HG03439 (cell line): Measurements from ENCODE around the gene ADAM15.

Experiments
- ATAC-seq: cut with Tn5 transposase; IDR thresholded peaks from one replicate; pipeline ENCODE4 v1.9.1; 2021; ENCODE audit warnings: mild to moderate bottlenecking, moderate library complexity; ENCODE audit not compliant: unreplicated experiment

The ADAM15 gene, protein sequence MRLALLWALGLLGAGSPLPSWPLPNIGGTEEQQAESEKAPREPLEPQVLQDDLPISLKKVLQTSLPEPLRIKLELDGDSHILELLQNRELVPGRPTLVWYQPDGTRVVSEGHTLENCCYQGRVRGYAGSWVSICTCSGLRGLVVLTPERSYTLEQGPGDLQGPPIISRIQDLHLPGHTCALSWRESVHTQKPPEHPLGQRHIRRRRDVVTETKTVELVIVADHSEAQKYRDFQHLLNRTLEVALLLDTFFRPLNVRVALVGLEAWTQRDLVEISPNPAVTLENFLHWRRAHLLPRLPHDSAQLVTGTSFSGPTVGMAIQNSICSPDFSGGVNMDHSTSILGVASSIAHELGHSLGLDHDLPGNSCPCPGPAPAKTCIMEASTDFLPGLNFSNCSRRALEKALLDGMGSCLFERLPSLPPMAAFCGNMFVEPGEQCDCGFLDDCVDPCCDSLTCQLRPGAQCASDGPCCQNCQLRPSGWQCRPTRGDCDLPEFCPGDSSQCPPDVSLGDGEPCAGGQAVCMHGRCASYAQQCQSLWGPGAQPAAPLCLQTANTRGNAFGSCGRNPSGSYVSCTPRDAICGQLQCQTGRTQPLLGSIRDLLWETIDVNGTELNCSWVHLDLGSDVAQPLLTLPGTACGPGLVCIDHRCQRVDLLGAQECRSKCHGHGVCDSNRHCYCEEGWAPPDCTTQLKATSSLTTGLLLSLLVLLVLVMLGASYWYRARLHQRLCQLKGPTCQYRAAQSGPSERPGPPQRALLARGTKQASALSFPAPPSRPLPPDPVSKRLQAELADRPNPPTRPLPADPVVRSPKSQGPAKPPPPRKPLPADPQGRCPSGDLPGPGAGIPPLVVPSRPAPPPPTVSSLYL

DNA sequence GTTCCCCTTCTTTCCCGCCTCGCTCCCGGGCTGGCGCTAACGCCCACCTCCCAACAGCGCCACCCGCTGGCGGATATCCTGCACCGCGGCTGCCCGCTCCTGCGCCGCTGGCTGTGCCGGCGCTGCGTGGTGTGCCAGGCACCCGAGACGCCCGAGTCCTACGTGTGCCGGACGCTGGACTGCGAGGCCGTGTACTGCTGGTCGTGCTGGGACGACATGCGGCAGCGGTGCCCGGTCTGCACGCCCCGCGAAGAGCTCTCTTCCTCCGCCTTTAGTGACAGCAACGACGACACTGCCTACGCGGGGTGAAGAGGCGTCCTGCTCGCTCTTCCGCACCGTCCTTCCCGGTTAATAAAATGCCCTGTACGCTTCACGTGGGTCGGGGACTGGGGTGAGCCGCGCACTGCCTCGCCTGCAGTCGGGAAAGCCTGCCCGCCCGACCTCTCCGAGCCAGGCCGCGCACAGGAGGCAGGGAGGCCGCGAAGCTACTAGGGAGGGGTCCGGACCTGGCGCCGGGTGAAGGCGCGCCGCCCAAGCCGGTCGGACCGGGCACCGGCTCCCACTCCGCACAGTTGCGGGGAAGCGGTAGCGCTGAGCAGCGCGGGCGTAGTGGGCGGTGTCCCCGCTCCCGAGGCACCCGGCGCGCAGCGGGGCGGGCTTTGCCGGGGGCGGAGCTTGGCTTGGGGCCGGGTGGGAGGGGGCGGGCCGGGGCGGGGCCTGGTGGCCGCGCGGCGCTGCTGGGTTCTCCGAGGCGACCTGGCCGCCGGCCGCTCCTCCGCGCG is at the start of gene ADAM15:
ADAM15 (plus strand) TSS at position 757 of the 782 bp plus-strand sequence. CDS start 71 bp downstream, outside the sequence.
- ATAC-seq = peak; percentile 66

DNA sequence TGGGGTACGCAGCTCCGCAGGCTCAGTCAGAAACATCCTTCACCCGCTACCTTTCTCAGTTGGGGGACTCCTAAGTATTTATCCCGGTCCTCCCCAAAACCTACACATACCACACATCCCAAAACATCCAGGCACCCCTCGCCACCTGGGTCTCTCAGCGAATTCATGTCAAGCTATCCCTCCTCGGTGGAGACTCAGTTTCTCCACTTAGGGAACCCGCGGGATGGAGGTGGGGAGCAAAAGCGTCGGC is 49.8 kb upstream of the ADAM15 start:
- ATAC-seq = no peak

DNA sequence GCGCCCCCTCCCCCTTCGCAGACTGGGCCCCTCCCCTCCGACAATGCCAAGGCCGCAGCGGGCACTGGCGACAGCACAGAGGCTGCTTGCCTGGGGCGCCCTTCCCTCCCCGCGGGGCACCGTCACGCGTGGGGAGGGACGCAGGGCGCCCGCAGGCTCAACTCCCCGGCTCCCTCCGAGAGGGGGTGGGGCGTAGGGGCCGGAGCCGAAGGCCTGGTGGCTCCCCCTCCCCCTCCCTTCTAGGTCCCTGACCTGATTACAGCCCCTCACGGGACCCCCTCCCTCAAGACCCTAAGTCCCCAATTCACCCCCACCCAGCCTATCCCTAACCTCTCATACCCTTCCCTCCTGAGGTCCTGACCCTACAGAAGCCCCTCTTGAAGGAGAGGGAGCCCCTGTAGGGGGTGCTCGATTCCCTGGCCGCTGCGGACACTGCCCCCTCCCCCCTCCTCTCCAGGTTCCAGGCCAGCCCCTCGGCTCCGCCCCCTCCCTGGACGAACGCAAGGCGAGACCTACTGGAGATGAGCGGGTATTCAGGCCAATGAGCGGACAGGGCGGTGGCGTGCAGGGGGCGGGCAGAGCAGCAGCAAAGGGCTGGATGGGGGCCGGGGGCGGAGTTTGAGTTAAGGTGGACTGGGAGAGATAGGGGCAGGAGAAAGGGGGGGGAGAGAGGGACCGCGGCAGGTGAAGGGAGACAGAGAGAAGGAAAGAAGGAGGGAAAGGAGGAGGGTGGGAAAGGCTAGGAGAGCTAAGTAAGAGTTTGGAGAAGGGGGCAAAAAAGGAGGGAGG is 49.2 kb upstream of the ADAM15 start:
- ATAC-seq = peak; percentile 53

DNA sequence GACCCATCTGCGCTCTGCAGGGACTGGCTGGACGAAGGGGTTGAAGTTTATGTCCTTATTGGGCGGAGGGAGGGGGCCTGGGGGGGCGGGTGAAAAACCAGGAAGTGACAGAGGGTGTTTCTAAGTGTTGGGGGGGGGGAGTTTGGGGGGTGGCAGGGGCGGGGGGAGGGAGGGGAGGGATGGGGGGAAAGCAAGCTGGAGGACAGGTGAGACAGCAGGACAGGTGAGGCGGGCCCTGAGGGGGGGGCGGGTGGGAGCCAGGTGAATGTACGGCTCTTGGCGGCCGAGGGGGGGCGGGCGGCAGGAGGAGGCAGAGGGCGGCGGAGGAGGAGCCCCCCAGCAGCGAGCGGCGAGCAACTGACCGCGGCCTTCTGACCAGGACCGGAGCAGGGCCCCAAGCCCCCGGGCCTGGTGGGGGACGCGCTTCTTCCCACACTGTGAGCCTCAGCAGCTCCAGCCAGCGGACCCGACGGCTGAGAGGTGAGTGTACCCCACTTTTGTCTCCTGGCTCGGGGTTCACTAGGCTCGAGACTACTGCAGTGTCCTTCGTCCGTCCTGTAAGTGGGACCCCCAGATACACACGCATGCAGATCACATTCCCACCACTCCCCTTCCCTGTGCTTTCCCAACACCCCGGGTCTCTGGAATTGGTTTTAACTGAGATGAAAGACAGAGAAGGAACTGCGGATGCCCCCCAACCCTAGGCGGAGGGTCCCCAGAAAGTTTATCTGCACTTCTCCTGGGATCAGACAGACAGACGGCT is 48.5 kb upstream of the ADAM15 start, which contains the start of gene ZBTB7B:
ZBTB7B (plus strand) TSS at position 339 of the 763 bp plus-strand sequence. CDS start 11,859 bp downstream, outside the sequence.
- no peak for ATAC-seq

DNA sequence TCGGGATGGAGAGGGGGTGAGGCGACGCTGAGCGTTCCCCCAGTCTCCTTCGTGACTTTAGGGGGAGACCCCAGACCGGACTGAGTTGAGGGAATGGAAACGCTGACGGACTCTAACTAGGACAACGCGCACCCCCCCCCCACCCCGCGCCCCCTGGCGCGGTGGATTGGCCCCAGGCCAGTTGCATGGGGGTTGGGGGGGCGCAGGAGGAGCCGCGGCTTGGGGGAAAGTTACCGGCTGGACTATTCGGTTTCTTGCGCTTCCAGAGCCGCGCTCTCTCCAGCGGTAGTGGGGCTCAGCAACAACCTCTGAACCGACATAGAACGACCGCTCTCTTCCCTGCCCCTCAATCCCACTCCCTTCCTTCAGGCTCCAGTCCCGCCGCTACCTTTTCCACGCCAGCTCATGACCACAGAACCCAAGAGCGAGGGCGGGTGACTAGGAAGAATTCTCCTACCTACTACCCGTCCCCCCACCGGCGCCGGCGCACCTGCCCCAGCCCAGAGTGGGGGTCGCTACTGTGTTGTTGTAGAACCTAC is 47.8 kb upstream of the ADAM15 start:
- no peak for ATAC-seq

DNA sequence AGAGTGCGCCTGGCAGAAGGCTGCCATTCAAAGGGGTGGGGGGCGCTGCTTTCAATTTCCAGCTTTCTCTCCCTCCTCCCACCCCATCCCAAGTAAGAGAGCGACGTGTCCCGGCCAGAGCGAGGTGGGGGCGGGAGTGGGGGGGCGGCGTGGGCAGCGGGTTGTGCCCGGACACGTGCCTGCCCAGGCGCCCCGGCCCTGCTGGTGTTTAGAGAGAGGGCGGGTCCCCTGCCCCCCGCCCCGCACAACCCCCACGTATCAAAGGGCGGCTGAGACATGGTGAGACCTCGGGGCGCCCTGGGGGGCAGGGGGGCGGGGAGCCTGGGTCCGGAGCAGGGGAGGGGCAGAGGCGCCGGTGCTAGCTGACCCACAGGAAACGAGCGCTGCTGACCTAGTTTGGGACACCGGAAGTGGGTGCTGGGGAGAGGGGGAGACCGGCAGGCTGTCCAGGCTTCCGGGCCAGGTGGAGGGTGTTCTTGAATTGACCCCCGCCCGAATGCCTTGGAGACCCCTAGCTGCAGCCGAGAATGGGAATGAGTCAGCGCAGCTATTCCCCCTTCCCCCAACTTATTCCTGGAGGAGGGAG is 47.3 kb upstream of the ADAM15 start:
- ATAC-seq = no peak

DNA sequence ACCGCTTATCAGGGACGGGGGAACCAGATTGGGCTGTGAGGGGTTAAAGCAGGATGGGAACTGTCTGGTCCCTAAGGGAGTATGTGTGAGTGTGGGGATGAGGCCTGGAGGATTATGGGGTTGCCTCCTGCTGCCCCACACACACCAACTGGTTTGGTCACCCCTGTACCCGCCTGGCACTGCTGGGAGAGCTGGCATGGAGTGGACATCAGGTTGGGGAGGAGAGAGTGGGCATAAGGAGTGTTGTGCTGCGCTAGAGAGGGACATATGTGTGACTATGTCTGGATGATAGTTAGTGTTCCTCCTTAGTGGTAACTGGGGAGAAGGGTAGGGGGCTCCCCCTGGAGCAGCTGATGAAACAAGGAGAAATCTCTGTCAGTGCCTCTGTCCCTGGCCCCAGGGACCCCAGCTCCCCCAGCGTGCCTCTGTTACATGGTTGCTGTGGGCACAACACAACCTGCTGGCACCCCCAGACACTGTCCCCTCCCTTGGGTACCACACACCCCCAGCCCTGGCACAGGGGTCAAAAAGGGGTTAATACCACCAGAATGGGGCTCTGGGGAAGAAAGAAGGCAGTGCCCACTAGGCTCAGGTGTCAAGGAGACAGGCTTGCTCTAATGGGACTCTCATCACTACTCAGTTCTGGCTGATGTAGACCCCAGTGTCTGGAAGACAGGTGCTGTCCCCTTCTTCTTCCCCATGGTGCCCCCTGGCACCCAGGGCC is 46.6 kb upstream of the ADAM15 start:
- no peak for ATAC-seq

DNA sequence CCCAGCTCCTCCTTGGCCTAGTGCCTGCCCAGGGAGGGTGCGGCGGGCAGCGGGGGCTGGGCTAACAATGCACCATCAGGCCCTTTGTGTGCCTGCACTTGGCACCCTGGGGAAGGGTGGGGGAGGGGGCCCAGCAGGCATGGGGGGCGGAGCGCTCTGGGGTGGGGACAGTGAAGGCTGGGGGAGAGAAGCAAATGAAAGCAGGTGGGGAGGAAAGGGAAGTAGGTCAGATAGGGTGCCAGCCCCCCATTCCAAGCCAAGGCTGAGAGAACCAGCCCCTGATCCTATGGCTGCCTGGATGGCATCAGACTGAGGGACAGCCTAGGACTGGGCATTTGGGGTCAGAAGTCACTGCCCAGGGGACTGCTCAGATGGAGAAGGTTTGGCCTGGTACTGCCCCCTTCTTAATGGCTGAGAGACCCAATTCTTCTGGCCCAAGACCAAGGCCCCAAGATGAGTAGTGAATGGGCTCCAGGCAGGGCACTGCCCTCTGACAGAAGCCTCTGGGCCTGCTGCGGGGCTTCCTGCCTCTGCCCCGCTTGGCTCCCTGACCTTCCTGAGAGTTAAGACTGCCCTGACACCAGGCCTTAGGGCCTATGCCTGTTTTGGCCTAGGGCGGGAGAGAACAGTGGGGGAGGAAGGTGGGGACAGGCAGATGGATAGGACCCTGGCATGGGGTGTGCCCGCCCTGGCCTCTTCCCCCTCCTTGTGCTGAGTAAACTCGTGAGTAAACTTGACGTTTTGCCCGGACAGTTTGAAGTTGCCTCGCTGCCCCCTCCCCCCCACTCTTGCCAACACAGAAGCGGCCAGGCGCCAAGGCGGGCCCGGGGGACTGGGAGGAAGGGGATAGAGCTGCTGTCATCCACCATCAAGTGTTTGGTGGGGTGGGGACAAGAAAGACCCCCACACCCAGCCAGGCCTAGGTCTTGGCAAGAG is 45.8 kb upstream of the ADAM15 start:
- no peak for ATAC-seq

DNA sequence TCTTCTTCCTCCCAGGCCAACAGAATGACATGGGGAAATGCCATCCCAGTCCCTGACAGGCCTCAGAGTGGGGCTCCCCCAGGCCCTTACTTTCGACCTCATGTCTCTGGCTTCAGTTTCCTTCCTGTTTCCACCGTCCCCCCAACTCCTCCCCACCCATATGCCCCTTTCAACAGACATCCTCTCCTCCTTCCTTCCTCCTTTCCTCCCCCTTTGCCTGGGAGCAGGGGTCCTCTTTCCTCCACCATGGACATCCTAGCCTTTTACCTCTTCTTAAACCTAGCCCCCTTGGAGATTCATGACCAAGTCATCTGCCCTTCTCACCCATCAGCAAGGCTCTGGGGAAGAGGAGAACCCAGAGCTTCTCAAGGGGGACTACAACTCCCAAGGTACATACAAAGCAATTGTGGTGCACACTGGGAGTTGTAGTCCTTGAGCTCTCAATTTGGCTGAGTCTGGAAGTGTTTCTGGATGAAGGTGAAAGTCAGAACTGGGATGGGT is 44.5 kb upstream of the ADAM15 start:
- ATAC-seq = no peak

DNA sequence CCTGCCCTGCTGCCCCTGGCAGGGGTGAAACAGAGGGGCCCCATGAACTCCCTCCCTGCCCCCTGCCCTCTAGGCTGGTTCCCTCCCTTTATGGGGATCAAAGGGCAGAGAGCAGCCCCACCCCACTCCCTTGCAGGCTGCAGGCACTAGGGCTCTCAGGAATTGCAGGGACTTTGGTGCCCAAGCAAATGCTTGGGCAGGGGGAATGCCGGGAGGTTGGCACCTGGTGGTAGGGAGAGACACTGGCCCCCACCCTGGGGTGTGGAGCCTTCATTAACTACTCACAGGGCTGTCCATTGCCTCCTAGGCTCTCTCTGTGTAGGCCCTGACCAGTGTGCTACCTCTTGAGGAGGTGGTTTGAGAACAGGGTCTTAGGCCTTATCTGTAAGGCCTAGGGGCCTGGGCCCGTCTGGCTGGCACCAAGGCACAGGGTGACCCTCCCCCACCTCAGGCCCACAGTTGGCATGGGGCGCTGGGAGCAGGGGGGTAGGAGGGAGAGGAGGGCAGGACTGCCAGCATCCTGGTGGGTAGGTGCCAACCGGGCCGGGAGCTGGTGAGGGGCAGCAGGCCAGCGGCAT is 43.8 kb upstream of the ADAM15 start:
- no peak for ATAC-seq

DNA sequence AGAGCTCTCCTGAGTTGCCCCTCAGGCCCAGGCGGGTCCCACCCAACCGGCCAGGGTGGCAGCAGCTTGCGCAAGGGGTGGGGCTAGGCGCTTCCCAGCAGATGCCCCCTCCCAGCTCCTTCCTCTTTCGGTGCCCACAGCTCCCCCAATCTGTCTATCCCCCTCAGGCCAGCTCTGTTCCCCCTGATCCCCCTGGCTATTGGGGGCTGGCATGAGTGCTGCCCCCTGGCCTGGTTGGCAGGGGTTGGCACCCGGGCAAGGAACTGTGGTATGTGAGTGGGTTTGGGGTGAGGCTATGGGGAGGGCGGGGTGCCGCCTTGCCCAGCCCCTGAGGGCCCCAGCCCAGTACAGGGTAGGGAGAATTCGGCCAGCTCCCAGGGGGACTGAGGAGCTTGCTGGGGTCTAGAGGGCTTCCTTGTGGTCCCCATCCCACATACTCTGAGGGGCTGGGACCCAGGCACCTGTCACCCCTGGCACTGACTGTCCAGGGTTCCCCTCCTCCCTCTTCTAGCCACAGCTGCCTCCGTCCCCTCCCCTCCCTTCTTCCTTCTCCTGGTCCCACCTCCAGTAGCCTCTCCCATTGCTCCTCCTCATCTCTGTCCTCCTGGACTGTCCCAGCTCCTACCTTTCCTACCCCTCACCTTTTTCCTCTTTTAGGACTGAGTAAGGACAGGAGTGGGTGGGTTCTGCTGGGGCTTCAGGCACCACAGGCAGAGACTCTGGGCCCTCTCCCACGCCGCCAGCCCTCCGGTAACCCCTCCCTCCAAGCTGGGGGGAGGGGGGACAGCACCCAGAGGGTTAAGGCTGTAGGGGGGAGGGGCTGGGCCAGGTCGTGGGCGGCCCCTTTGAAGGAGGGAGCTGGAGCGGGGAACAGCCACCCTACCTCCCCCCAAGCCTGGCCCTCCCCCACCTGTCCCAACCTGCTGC is 42.8 kb upstream of the ADAM15 start:
- no peak for ATAC-seq

DNA sequence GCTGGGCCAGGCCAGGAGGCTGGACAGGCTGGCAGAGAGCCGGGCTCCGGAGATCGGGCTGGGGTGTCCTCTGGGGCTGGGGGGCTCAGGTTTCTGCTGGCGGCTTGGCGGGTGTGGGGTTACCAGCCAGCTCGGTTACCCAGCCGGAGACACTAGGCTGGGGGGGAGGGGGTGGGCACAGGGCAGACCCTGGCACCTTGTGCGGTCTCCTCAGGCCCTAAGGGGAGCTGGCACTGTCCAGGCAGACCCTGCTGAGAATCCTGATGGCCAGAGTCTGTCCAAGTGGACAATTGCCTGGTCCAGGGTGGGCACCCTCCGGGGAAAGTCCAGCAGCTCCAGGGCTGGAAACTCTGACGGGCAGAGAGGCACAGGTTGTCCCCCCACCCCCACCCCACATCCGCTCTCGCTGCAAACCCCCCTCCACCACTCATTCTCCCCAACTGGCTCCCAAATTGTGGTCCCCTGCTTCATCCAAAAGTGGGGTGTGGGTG is 41.9 kb upstream of the ADAM15 start:
- no peak for ATAC-seq

DNA sequence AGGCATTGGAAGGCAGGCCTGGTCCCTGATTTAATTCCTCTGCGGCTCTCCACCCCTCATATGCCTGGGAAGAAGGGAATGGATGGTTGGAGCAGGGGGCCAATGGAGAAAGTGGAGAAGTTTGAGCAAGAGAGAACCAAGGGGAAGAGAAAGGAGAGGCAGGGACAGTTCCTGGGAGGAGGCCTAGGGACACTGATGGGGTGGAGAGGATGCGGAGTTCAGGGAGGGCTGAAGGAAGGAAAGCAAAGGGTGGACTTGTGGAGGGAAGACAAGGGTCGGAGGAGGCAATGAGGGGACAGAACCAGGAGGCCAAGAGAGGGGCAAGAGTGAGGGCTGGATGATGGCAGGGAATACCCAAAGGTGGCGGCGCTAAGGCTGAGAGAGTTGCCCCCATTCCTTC is 41.4 kb upstream of the ADAM15 start:
- no peak for ATAC-seq

DNA sequence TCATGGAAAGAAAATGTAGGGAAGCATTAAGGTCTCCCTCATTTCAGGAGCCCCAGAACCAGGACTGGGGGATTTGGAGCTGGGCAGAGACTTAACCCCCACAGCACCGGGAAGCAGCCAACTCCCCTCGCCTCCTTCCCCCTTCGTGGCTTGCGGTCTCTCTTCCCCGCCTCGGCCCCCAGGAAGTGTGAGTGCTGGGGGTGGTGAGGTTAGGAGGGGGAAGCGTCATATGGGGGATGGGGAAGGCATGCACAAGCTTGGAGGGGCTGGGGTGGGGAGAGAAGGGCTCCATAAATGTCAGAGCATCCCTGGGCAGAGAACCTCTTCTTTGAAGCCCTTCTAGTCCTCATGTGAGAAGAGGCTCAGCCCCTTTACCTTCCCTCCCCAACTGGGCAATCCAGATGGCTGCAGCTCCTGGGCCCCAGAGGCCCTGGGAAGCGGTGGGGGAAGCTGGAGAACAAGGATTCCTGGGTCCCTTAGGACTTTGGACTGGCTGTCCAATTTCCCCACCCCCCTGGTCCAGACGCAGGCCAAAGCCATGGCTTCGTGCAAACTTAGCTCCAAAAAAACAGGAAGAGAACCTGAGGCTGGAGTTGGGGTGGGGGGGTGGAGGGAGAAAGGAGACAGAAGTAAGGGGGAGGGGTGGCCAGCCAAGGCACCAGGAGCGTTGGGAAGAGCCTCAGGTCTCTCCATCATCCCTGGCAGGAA is 40.8 kb upstream of the ADAM15 start:
- no peak for ATAC-seq

DNA sequence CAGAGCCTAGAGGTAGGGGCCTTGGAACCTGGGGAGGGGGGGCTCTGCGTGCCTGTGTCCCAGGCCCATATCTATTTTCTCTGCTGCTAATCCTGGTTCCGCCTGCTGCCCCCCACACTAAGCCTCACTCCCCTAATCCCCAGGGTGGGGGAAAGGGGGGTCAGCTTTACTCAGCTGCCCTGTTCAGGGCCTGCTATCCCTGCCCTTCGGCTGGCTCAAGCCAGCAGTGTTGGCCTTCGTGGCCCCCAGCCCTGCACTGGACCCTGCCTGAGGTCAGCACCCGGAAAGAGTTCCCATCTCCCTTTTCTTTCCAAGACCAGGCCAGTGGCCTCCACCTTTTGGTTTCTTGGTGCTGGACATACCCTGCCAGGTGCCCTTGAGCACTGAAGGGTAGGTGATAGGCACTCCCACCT is 40.1 kb upstream of the ADAM15 start:
- no peak for ATAC-seq
